Right lobe of liver (tissue), 4 donors: ENCODE results near the gene SYMPK.

Source experiments
- CTCF ChIP-seq, 4 donors: fragments of 200-600 bp in 3 of 4; fragments of 450-650 bp in 1 of 4; IDR thresholded peaks; one replicate each; pipeline versions ENCODE4 v1.5.1 to v1.8.0; 2016 to 2022; ENCODE audit warnings: antibody characterized with exemption in 4 of 4, mild to moderate bottlenecking in 2 of 4
- POLR2A ChIP-seq: fragments of 450-650 bp; IDR thresholded peaks from one replicate; pipeline ENCODE4 v1.6.1; 2017; ENCODE audit warnings: antibody characterized with exemption, mild to moderate bottlenecking
- donor health status: DM: no; HTN: no; CAD: no.
- donor health status: DM: no; HTN: no; CAD: no.
- donor health status: DM: no; HTN: yes; CAD: no.

- TF ChIP-seq POLR2A (no peak), CTCF (IDR thresholded peaks at IDR 0.05) (no peak)
Measured at GRCh38 chr19:45816236-45817009, 46.5 kb downstream of the SYMPK start.
